D721Med (cell line): ENCODE measurements around the gene SZT2.

Source experiments
- DNase-seq: peaks from one replicate; pipeline ENCODE4 v3.0.0; 2011; ENCODE audit warnings: low spot score; ENCODE audit not compliant: insufficient read length
- FAIRE-seq: peaks from 2 replicates; lab custom pipeline; 2011; peaks lifted over from hg19 to GRCh38; lab: Jason Lieb, UNC
- TF ChIP-seq, protein P1 (sequence below): IDR thresholded peaks from 2 replicates; pipeline ENCODE4 v1.5.1; 2012; ENCODE audit warnings: mild to moderate bottlenecking, control low read depth; ENCODE audit not compliant: insufficient read depth; ENCODE audit errors: missing control alignments

Gene SZT2

DNA sequence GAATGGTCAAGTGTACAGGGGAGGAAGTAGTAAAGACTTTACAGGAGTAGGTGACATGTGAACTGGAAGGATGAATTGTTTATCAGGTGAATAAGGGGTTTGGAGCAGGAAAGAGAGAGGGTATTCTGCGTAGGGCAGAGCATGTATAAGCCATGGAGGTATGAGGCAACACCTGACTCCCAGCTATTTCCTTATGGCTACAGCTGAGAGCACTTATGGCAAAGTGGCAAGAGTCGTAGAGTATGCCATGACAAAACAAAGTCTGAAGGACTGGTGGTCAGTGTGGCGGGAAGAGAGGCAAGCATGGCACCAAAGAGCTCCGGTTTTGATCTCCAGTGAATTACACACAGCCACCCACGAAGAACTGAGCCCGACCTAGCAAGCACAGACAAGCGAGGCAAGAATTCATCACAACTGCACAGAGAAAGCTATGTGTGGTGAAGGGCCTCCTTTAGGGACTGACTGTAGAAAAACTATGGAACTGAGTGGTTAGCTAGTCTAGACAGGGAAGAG, 12.9 kb upstream of the SZT2 start:
- TF ChIP-seq, protein P1, sequence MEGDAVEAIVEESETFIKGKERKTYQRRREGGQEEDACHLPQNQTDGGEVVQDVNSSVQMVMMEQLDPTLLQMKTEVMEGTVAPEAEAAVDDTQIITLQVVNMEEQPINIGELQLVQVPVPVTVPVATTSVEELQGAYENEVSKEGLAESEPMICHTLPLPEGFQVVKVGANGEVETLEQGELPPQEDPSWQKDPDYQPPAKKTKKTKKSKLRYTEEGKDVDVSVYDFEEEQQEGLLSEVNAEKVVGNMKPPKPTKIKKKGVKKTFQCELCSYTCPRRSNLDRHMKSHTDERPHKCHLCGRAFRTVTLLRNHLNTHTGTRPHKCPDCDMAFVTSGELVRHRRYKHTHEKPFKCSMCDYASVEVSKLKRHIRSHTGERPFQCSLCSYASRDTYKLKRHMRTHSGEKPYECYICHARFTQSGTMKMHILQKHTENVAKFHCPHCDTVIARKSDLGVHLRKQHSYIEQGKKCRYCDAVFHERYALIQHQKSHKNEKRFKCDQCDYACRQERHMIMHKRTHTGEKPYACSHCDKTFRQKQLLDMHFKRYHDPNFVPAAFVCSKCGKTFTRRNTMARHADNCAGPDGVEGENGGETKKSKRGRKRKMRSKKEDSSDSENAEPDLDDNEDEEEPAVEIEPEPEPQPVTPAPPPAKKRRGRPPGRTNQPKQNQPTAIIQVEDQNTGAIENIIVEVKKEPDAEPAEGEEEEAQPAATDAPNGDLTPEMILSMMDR: no peak

DNA sequence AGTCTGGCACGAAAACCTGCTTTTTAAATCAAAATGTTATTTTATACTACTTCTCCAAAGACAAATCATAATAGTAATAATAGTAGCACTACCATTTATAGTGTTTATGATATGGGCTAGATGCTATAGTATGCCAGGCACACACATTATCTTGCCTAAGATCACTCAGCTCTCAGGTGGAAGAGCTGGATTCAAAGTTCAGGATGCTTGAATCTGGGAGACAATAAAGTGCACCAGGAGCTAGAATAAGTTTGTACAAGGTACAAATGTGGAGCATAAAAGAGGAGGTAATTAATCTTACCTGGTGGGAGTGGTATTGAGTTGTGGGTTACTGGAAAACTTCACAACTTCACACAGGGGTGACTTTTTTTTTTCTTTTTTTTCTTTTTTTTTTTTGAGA, 11.9 kb upstream of the SZT2 start:
- no peak for FAIRE-seq
- TF ChIP-seq, protein P1: no peak

More for the DNA sequence above, 12.9 kb upstream of the SZT2 start:
- no peak for DNase-seq
- no peak for FAIRE-seq

DNA sequence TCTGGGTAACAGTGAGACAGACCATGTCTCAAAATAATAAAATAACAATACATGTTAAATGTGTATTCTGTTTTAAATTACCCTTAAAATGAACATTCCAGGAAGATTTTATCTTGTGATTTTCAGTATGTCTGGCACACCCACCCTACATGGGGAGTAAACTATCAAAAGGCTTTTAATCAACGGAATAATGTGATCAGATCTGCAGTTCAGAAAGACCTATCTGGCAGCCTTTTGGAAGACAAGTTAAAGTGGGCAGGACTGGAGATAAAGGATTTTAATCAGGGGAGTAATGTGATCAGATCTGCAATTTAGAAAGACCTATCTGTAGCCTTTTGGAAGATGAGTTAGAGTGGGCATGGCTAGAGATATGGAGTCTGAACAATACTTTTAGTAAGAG, 10.2 kb upstream of the SZT2 start:
- DNase-seq (no peak), FAIRE-seq (no peak)
- TF ChIP-seq, protein P1: no peak

More for the DNA sequence above, 11.9 kb upstream of the SZT2 start:
- DNase-seq: no peak

DNA sequence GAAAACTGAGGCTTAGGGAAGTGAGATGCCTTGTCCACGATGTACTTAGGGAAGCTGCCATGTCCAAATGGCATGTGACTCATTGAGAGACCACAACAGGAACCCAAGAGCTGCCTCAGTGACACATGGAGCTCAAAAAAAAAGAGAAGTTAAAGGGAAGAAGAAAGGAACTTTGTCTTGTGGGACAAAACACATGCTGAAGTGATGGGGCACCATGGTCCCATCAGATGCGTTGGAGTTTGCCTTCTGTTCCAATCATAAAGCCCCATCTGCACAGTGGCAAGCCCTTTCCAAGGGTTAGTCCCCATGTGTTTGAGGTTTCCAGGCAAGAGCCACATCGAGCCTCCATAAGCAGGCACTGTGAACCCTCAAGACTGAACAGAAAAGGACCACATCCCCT, 8.1 kb upstream of the SZT2 start:
- FAIRE-seq: no peak
- no peak for DNase-seq
- TF ChIP-seq, protein P1: no peak

DNA sequence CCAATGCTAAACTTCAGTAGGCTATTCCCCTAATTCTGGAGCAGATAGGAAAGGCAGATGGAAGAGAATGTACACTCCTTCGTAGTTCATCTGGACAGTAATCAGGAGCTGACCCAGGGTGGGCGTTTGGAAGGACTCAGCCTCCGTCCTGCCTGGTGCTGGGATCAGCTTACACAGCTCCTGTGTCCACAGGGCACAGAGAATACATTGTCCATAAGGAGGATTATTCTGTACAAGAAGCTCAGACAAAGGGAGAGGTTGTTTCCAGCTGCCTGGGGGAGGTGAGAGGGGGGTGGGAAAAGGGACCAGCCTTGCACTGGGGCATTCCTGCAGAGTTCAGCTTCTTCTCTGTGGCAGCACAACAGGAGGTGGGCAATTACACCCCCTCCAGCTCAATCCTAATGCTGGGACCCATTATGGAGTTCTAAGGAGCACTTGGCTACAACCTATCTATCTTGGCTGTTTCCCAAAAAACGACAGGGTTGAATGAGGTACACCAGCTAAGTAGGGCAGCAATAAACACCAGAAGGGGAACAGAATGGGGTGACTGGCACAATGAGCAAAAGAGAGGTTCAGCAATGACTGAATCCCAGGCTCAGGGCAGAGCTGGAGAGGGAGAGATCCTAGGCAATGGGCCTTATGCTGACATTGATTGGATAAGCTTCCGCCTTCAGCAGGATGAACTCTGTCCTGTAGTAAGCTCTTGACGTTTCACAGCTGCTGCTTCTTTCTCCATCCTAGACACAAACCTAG, 7.5 kb upstream of the SZT2 start:
- TF ChIP-seq, protein P1: no peak
- DNase-seq (no peak), FAIRE-seq (no peak)

DNA sequence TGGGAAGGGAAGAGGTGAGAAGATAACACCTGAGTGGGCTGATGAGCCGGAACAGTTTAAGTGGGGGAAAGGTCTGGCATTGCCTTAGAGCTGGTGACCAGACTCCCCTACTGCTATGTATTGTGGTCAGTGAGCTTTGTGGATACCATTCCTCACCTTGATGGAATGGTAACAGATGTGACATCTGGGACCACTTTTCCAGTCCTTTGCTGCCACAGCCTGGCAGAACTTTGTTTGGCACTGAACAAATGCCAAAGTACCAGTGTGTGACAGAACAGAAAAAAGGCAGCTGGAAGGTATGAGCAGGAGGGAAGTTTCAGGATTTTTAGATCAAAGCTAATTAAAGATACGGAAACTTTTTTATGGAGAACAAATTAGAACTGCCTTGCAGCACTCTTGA, 6.2 kb upstream of the SZT2 start:
- TF ChIP-seq, protein P1: peak; percentile 33
- DNase-seq: no peak
- FAIRE-seq: no peak

DNA sequence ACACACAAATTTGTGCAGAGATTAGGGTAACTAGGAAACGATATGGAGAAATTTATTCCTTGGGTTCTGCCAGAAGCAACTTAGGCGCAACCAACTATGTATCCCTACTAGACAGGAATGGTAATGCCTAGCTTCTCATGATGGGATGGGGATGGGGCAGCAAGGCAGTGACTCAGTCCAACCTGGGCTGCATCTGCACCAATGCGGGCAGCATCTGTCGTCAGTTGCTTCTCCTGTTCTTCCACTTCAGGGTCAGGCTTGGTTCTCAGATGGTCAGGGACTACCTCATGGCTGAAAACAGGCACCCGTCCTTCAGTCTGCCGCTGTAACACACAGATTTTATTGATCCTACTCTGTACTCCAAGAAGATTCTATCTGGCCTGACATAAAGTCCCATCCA, 3.0 kb upstream of the SZT2 start:
- DNase-seq (no peak), FAIRE-seq (no peak)
- TF ChIP-seq, protein P1: no peak
